Lung (tissue), 12 donors: Measurements from ENCODE around the gene ELOVL5. TPM values are rescaled to one million over a fixed set of nuclear protein-coding genes. Genes with fewer than 3 reads are reported as not detected.

Experiments
- ATAC-seq: fragments of 200-7000 bp; cut with Tn5 transposase; one replicate; pipeline ENCODE4 v1.9.1; 2020; ENCODE audit warnings: moderate number of reproducible peaks; ENCODE audit not compliant: insufficient read depth, low FRiP score
- DNase-seq, 3 donors: peaks; one replicate each; pipeline ENCODE4 v3.0.0-alpha.2; 2013 to 2017
- H3K27ac ChIP-seq, 2 donors: one replicate each; pipeline ENCODE4 v1.5.1; 2013; ENCODE audit warnings: mild to moderate bottlenecking in 2 of 2, moderate library complexity in 2 of 2, control low read depth in 1 of 2, inconsistent platforms in 1 of 2, low read depth in 1 of 2, low read length in 1 of 2
- H3K27me3 ChIP-seq, 3 donors: one replicate each; pipeline ENCODE4 v1.5.1; 2013; ENCODE audit warnings: low read length in 2 of 3; ENCODE audit not compliant: control insufficient read depth in 3 of 3, insufficient read depth in 3 of 3
- H3K36me3 ChIP-seq, 4 donors: one replicate each; pipeline ENCODE4 v1.5.1; 2013; ENCODE audit warnings: low read length in 4 of 4, mild to moderate bottlenecking in 1 of 4, moderate library complexity in 1 of 4; ENCODE audit not compliant: control insufficient read depth in 4 of 4, insufficient read depth in 4 of 4
- H3K4me1 ChIP-seq, 5 donors: one replicate each; pipeline ENCODE4 v1.5.1; 2013; ENCODE audit warnings: low read length in 5 of 5, mild to moderate bottlenecking in 2 of 5, moderate library complexity in 1 of 5; ENCODE audit not compliant: control insufficient read depth in 5 of 5, insufficient read depth in 5 of 5
- H3K4me3 ChIP-seq: one replicate; pipeline ENCODE4 v1.5.1; 2013; ENCODE audit warnings: mild to moderate bottlenecking, control low read depth, moderate library complexity
- H3K9ac ChIP-seq, 2 donors: one replicate each; pipeline ENCODE4 v1.5.1; 2013; ENCODE audit warnings: low read length in 2 of 2, control low read depth in 1 of 2; ENCODE audit not compliant: insufficient read depth in 1 of 2
- H3K9me3 ChIP-seq, 4 donors: one replicate each; pipeline ENCODE4 v1.5.1; 2013; ENCODE audit warnings: low read length in 3 of 4, mild to moderate bottlenecking in 1 of 4, moderate library complexity in 1 of 4; ENCODE audit not compliant: control insufficient read depth in 4 of 4, insufficient read depth in 3 of 4
- CTCF ChIP-seq: IDR thresholded peaks from 2 replicates; pipeline ENCODE4 v1.5.1; 2012; ENCODE audit warnings: mild to moderate bottlenecking; ENCODE audit errors: control extremely low read depth, extremely low read depth
- WGBS, 2 donors: extraction: QIAGEN DNeasy Blood & Tissue Kit; methylation state at CpG; one replicate each; pipeline ENCODE4 v1.1.7; 2013; 5-methylcytosine and 5-hydroxymethylcytosine counted together
- polyA plus RNA-seq, 2 donors: library from polyadenylated mRNA; stranded (reverse); fragments of 200-250 nt; gene quantifications; one replicate each; pipeline ENCODE4 v1.2.1, GENCODE V29; 2013
- total RNA-seq, 2 donors: library from RNA; depleted of rRNA in 1 of 2; stranded (reverse); fragments of >200 nt in 1 of 2; gene quantifications; one replicate each; pipeline ENCODE4 v1.2.1, GENCODE V29; 2014 to 2021
- donor health status: control.
- donor health status: control.
- donor health status: Bipolar disorder and iron deficiency.
- donor health status: healthy.
- donor health status: DM: yes; HTN: yes; CAD: no.

ELOVL5 gene
- total and polyA plus RNA-seq, 4 donors = 37.7 to 95.6 (median 89.9) TPM

- DNase-seq (no peak), ATAC-seq (no peak)
- H3K9me3 ChIP-seq = no peaks in the 10 kb centered on the region
- peaks cover 0 to 17% (median 9%) of the 10 kb centered on the region in 4 donors for H3K36me3 ChIP-seq
- H3K4me3 ChIP-seq = no peak overlapping the region
- 86% methylated on average over 2 of the region's 2 CpGs for WGBS, 2 donors
- no peak overlapping the region for H3K9ac ChIP-seq
- peaks cover 0 to 8% (median 0%) of the 10 kb centered on the region in 5 donors for H3K4me1 ChIP-seq
- no peak for TF ChIP-seq CTCF
- H3K27me3 ChIP-seq = no peaks in the 10 kb centered on the region
- H3K27ac ChIP-seq = no peak overlapping the region
Measured at GRCh38 chr6:53290537-53291510, 57.9 kb downstream of the ELOVL5 start.

- ATAC-seq = no peak
- TF ChIP-seq CTCF = no peak
- WGBS, 2 donors = 80 to 88% methylated on average over 9 of the region's 9 CpGs
- no peak overlapping the region for H3K9ac ChIP-seq
- peaks cover 0 to 11% (median 4%) of the 10 kb centered on the region in 4 donors for H3K36me3 ChIP-seq
- DNase-seq = no peak
- H3K9me3 ChIP-seq = no peaks in the 10 kb centered on the region
- H3K4me1 ChIP-seq = no peaks in the 10 kb centered on the region
- H3K27me3 ChIP-seq = no peaks in the 10 kb centered on the region
- no peak overlapping the region for H3K27ac ChIP-seq
- no peak overlapping the region for H3K4me3 ChIP-seq
Measured at GRCh38 chr6:53287336-53288225, 61.2 kb downstream of the ELOVL5 start.

- ATAC-seq = no peak
- Histone ChIP-seq H3K9ac (no peak overlapping the region), H3K27ac (no peak overlapping the region), H3K36me3 (peaks cover 0 to 8% (median 1%) of the 10 kb centered on the region in 4 donors), H3K27me3 (no peaks in the 10 kb centered on the region), H3K9me3 (no peaks in the 10 kb centered on the region), H3K4me1 (peaks cover 0 to 3% (median 0%) of the 10 kb centered on the region in 5 donors), H3K4me3 (no peak overlapping the region)
- 86 to 92% methylated on average over 4 of the region's 4 CpGs for WGBS, 2 donors
- no peak for DNase-seq
- TF ChIP-seq CTCF = no peak
Measured at GRCh38 chr6:53284901-53285300, 63.8 kb downstream of the ELOVL5 start.
